NCI-H748 (cell line): ENCODE measurements around the gene RAMP1.
"Not testable (repeated sequence)": the region's sequence is repeated elsewhere in the genome, so short reads cannot be mapped to it uniquely, and the experiment has no call there.

Experiments used
- DNase-seq: peaks from one replicate; lab custom pipeline; 2025; ENCODE audit not compliant: unreplicated experiment; lab: John Stamatoyannopoulos, UW

RAMP1 gene

DNA sequence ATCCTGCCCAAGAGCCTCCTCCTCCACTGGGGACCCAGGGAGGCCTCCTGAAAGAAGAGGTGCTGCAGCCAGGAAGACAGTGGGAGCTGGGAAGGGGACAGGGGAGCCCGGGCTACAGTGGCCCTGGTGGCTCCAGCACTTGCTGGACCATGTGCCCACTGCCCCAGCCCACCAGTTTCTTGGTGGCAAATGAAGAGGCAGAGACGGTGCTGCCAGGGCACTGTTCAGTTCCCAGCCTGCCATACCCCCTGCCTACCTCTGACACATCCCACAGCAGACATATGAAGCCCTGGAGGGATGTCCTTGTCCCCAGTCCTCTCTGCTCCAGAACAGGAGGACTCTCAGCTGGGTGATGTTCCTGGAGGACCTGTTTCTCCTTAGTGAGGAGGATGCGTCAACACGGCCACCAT is 3.7 kb downstream of the RAMP1 start:
- no peak for DNase-seq

DNA sequence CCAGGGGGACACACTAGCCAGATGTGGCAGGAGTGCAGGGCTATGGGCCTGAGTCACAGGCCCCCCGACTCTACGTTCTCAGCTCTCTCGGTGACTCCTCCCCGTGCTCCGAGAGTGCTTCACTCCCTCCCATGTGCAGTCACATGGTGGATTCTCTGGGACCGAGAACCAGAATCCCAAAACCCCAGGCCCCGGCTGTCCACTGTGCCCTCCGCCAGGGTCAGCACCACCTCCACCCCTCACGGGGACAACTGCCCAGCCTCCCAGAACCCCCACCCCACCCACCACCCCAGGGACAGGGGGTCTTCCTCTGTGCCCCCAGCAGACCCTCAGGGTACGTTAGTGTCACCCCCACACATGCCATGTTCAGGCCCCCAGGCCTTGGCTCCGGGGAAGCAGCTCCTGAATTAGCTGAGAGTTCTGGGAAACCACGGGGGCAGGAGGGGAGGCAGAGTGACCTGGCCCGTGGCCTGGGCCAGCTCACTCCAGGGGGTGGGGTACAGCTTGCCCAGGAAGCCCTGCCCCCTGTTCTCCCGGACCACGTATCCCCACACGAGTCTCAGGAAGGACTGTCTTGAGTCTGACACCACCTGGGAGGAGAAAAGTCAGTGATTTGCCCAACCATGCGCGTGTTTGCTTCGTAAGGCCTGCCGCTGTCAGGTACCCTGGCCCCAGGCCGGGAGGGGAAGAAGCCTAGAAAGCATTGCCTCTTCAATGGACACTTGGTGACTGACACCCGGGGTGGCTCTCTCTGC is 4.4 kb downstream of the RAMP1 start:
- DNase-seq = no peak

DNA sequence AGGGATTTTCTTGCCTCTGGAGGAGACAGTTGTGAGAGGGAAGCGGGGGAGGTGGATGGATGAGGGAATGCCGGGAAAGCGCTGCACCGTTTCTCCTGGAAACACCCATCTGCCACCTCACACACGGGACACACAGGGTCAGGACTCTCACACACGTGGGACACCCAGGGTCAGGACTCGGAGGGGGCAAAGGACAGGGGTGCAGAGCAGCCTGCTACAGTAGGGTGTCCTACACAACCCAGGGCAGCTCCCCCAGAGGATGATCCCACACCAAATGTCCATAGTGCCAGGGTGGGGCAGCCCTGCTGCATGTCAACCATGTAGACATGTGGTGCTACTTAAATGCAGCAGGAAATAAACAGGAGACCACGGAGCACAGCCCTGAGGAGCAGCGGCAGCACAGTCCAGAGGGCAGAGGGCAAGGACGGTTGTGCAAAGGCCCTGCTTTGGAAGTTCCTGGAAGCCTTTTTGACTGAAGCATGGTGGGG is 5.1 kb downstream of the RAMP1 start:
- no peak for DNase-seq

DNA sequence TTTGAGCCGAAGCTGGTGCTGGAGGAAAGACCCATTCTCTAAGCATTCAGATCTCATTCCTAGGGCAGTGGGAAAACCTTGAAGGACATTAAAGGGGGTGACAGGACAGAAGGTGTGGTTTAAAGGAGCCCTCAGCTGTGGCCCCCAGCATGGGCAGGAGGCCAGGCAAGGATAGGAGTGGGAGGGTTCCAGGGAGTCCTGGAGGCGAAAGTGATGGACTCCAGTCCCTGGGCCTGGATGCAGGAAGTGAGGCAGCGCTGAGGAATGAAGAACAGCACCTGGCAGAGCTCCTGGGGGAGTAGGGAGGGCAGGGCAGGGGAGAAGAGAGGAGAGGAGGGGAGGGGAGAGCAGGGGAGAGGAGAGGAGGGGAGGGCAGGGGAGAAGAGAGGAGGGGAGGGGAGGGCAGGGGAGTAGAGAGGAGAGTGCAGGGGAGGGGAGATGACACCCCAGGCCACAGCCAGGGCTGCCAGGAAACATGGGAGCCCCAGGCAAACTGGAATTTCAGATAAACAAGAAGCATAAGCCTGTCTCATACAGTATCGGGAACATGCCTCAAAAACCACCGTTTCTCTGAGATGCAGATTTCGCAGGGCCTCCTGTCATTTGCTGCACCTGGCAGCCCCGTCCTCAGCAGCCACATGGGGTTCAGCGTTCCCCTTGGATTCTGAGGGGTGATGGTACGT is 5.7 kb downstream of the RAMP1 start:
- no peak for DNase-seq

DNA sequence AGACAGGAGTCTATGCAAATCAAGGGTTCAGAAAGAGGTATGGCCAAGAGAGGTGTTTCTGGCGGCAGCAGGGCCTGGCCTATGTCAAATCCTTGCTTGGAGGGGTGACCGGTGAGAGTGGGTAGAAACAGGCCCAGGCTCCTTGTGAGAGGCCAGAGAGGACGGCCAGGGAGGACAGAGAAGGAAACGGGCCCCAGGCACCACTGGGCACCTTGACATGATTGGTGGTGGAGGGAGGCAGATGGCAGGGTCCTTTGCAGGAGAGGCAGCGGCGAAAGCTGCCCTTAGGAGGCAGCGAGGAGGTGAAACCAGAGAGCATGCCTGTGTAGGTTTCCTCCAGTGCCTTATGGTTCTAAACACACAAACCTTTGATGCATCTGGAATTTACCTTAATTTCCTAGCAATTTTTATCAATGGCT is 6.2 kb downstream of the RAMP1 start:
- no peak for DNase-seq

DNA sequence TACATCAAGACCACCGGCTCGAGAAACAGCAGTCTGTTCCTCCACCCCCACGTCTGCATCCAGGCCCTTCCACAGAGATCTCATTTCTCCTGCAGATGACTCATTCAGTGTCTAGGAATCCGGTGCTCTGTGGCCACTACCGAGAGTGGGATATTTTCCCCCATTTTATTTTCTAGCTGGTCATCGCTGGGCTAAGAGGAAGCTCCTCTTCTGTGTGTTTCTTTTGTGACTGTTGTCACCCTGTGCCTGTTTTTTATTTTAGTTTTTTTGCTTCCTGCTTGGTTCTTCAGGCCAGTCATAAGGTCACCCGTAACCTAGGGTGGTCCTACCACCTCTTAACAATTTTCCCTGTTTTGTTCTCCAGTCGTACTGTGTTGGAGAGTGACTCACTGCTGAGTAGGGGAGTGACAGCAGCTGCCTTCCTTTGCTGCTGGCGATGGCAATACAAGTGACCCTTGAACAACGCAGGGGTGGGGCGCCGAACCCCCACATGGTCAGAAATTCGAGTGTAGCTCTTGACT is 6.7 kb downstream of the RAMP1 start:
- no peak for DNase-seq

DNA sequence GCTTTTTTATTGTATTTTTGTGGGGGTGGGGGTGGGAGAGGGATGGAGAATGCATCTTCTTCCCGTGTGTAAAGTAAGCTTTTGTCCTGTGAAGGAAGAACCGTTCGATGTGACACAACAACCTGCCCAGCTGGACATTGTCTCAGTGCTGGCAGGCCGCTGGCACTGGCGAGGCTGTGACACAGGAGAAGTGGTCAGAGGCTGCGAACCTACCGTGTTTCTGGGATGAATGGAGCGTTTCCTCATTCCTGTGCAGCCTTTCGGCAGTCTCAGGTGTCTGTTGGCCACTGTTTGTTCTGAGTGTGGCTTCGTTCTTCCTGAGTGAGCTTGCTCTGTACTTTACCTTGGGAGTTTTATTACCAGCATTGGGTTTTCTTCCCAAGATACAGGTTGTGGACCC is 8.0 kb downstream of the RAMP1 start:
- DNase-seq = no peak

DNA sequence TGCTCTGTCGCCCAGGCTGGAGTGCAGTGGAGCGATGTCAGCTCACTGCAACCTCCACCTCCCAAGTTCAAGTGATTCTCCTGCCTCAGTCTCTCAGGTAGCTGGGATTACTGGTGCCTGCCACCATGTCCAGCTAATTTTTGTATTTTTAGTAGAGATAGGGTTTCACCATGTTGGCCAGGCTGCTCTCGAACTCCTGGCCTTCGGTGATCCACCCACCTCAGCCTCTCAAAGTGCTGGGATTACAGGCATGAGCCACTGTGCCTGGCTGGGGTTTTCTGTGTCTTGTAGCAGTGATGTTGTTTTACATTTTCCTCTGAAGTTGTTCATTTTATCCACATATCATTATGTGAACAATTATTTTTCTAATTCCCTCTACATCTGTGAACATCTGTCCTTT is 8.7 kb downstream of the RAMP1 start:
- DNase-seq = not testable (repeated sequence)

DNA sequence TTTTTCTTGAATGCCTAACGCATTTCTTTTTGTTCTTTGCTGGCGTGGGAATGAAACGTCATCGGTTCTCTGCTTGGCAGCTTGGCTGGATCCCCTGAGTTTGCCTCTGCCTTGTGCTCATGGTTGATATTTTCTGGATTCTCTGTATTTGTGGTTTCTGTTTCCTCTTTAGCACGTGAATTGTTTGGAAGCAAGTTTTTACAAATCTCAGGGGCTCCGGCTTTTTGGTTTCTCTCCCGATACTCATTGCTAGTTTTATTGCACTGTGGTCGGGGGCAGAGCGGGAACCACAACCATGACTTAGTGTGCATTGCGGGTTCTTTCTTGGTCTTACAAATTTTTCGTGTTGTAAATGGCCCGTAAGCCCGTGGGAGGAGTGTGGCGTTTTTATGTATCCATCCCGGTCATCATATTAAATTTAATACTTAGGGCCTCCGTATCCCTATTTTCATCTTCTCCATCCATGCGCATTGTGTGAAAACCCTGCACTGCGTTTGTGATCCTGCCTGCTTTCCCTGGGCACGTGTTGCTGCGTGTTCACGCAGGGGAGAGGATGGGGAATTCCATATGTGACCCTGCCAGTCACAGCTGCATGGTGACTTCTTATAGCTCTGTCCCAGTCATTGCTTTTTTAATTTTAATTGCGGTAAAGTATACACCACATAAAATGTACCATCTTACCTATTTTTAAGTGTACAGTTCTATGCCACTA is 9.4 kb downstream of the RAMP1 start:
- DNase-seq = no peak

DNA sequence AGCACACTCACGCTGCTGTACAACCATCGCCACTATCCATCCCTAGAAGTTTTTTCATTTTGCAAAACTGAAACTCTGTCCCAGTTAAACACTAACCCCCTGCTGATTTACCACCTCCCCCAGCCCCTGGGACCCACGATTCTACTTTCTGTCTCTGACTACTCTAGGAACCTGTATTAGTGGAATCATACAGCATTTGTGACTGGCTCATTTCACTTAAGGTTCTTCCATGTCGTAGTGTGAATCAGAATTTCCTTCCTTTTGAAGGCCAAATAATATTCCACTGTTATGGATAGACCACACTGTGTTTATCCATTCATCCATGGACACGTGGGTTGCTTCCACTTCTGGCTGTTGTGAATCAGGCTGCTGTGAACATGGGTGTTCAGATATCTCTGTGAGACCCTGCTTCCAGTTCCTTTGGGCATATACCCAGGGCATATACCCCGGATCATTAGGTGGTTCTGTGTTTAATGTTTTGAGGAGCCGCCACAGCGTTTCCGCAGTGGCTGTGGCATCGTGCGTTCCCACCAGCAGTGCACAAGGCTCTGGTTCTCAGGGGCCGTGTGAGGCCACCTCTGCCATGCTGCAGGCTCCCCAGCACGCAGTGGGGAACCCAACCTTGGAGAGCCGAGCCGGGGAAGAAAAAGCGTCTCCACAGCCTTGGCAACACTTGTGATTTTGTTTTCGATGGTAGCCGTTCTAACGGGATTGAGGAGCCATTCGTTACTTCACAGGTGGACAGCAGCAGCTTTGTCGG is 10.1 kb downstream of the RAMP1 start:
- DNase-seq = no peak

DNA sequence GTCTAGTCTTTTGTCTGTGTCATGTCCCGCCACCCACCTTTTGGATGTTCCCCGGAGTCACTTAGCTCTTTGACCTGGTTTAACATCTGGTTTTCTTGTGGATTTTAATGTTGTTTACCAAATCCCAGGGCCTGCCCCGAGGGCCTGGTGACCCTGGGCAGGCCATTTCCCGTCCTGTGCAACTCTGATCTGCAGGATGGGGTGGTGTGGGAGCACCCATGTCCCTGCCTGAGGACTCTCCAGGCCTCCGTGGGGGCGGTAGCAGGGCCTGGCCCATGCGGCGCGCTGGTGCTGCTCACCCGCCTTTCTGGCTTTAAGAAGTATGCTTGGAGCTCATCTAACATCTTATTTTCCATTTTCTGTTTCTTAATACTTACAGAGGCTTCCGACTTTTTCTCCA is 10.7 kb downstream of the RAMP1 start:
- no peak for DNase-seq

DNA sequence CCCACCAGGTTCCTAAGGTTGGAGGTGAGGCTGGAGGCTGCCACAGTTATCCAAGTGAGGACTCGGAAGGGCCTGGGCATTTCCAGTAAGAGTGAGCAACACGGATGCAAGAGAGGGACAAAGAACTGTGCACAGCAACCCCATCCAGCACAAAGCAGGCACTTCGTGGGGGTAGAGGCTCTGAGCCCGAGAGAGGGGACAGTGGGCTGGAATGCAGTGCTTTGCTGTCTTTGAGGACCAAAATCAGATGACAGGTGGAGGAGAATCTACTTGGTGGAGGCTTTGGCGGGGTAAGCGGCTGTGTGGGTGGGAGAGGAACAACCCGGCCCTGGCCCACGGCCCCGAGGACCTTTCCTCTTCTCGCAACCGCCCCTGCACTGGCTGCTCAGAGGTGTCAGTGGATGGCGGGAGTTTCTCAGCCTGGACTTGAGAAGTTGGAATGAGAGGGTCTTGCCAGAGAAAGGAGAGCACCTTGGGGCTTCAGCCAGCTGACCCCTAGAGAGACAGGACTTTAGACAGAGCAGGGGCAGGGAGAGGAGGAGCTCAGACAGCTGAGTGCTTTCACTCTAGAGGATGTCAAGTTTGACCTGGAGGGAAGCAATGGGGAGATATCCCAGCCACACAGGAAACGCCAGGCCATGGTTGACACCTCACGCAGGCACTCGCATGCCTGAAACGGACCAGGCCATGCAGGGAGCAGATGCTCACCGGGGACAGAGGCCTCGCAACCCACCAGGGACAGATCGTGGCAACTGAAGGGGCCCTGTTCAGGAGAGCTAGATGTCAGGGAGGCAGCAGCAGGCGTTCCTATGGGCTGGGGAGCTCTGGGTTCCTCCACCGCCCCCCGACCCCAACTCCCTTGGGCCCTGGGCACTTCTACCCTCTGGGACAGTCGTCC is 11.6 kb downstream of the RAMP1 start:
- no peak for DNase-seq

DNA sequence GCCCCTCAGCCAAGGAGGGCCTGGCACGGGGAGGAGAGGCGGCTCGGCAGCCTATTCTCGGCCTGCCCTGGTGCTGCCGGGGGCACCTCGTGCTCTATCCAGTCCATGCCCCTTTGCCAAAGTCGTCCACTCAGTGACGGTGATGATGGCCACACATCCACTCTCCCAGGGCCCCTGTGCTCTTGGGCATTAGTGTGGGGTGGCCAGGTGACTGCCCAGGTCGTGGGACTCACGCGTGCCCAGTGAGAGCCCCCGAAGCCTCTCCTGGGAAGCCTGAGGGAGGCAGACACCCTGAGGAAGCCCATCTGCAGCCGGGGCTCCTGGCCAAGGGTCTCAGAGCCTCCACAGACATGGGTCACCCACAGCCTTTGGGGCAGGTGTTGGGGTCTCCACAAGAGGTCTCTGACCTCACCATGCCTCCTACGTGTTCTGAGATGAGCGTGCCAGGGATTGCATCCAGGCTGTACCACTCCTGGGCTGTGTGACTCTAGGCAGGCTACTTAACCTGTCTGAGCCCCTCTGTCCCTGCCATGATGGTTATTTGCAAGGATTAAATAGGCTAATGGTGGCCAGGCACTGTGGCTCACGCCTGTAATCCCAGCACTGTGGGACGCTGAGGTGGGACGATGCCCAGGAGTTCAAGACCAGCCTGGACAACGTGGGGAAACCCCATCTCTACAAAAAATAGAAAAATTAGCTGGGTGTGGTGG is 12.9 kb downstream of the RAMP1 start:
- no peak for DNase-seq

DNA sequence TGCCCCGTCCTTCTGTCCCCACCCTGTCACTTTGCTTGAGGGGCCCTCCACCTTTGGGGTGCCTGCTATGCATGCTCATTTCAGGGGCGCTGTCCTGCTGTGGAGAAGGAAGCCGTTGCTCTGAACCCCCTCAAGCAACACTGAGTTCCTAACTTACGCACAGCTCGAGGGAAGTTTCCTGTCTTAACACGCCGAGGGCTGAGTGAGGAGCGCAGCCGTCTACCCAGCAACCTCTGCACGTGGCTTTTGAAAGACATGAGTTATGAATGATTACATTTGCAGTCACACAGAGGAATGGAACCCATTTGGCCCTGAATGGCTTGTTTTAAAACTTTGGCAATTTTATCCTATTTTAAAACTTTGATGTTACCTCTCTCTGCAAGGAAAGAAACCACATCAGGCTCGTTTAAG is 14.0 kb downstream of the RAMP1 start:
- no peak for DNase-seq

DNA sequence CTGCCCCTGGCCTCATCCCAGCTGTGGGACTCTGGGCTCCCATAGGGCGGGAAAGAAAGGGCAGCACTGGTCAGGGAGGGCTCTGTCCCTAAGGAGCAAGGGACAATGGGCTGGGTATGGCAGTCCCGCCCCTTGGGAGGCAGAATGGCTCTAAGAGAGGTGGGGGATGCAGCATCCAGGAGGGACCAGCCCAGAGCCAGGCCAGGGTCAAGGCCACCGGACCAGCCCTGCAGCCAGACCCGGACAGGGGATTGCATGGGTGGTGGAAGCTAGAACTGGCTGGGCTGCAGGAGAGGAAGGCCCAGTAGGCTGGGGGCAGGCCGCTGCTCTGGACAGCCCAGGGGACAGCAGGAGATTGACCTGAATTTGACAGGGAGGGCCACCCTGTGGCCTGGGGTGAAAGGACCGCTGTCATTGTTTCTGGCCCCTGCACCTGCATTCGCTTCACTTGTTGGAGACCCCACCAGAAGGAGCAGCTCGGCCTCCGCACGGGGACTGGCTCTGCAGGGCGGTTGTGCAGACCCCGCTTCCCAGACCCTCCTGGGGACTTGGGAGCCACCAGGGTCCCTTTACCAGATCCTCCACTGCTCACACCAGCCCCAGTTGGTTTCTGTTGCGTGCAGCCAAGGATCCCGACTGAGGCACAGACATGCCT is 14.6 kb downstream of the RAMP1 start:
- no peak for DNase-seq

DNA sequence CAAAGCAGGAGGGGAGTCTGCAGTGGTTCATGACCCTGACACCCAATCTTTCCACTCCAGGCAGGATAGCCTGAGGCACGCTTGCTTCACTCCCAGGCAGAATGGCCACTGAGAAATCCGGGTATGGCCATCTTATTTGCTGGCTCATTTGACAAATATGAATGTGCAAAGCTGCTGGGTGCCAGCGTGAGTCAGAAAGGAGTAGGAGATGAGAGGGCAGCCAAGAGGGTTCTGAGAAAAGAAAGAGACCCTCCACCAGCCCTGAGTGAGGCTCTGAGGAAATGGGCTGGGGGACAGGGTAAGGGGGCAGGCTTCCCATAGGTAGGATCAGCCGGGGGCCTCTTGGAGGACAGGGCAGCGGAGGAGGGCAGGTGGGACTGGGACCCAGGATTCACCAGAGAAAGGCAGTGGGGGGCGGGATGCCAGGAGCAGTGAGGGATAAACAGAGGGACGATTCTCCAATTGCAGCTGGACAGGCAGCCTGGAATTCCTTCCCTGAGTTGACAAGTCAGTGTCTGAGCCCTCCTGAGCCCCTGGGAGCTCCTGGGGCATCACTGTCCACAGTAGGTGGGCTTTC is 15.2 kb downstream of the RAMP1 start:
- DNase-seq = no peak

DNA sequence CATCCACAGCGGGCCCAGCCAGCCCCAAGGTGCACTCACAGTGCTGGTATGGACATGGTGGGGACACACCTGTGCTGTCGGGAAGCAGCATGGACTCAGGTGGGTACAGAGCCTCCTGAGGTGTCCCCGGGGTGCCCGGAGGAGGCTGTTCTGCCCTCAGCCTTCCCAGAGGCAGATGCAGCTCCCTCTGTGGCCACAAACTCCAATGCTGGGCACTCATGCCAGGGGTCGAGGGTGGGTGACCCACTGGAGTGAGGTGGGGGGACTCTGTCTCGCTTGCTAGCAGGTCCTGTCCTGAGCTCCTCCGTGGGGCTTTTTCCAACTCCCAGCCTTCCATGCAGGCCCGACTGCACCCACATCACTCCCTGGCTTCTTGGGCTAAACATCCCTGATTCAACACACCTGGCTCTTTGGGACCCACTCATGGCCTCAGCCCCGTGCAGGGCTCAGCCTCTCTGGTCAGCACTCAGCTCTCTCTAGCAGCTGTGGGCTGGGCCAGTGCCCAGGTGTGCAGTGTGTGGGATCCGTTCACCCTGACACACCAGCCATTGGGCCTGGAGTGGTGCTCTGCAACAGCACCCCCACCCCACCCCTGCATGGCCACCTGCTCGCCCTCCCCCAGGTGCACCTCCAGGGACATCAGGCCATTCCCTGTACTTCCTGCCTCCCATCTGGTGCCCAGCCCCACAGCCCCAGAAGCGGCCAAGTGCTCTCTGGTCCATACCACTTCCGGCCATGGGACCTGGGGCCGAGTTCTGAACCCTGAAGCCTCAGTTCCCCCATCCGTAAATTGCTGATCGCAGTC is 16.0 kb downstream of the RAMP1 start:
- DNase-seq = no peak

DNA sequence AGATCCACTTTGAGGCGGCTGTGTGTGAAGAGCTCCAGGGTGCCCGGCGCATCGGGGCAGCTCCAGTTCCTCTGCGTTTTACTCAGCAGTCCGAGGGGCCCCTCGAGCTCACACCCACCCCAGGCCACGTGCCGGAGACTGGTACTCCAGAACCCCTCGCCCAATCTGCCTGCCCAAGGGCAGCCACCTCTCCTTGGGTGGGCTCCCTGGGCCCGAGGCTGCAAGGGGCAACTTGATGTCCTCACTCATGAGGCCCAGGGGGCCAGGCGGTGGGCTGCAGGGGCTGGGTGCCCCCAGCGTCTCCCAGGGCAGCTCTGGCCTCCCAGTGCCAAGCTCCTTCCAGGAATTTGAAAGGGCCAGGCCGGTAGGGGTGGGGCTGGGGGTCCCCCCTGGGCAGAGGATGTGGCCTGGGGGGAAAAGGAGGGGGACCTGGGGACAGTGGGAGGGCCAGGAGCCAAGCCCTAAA is 16.7 kb downstream of the RAMP1 start:
- no peak for DNase-seq
